HEK293 (cell line): ENCODE results near the gene GALNTL6.

Source experiments
- CTCF ChIA-PET: fragments of 350-600 bp; formaldehyde crosslinking; extraction: SDS; loops from one replicate; lab custom pipeline; 2021; ENCODE audit warnings: antibody characterized with exemption; lab: Yijun Ruan, JAX
- POLR2A ChIA-PET: fragments of 300-600 bp; formaldehyde crosslinking; extraction: SDS; loops from one replicate; lab custom pipeline; 2020; ENCODE audit warnings: antibody characterized with exemption, inconsistent platforms; lab: Yijun Ruan, JAX
- H3K27ac ChIP-seq: fragments of 200-500 bp; sonication (Bioruptor generic); 2 replicates; pipeline ENCODE4 v1.5.1; 2014; ENCODE audit warnings: low read depth, low read length, control low read depth, inconsistent platforms; ENCODE audit errors: extremely low read depth
- H3K36me3 ChIP-seq, 2 experiments: fragments of 200-500 bp in 1 of 2; sonication (Bioruptor generic) in 1 of 2; 1 replicate in 1 of 2; 2 replicates in 1 of 2; pipeline ENCODE4 v1.5.1; 2014 to 2017; ENCODE audit warnings: inconsistent platforms in 2 of 2, low read length in 2 of 2; ENCODE audit not compliant: control insufficient read depth in 2 of 2, insufficient read depth in 1 of 2
- H3K4me1 ChIP-seq: fragments of 200-500 bp; sonication (Bioruptor generic); 2 replicates; pipeline ENCODE4 v1.5.1; 2014; ENCODE audit warnings: mild to moderate bottlenecking, low read length, inconsistent platforms; ENCODE audit not compliant: control insufficient read depth, insufficient read depth
- H3K4me3 ChIP-seq: 2 replicates; pipeline ENCODE4 v1.5.1; 2011; ENCODE audit warnings: low read depth, mild to moderate bottlenecking, control low read depth, low read length, moderate library complexity
- H3K9me3 ChIP-seq: fragments of 200-500 bp; sonication (Bioruptor generic); 2 replicates; pipeline ENCODE4 v1.5.1; 2014; ENCODE audit warnings: low read depth, low read length, inconsistent platforms; ENCODE audit not compliant: control insufficient read depth, insufficient read depth
- CTCF ChIP-seq: fragments of 450-650 bp; formaldehyde crosslinking; IDR thresholded peaks from 2 replicates; pipeline ENCODE4 v1.5.1; 2016; ENCODE audit warnings: missing biosample characterization, missing genetic modification characterization
- EGR2 ChIP-seq: fragments of 450-650 bp; formaldehyde crosslinking; IDR thresholded peaks from 2 replicates; pipeline ENCODE4 v1.5.1; 2016; ENCODE audit warnings: low read depth, missing biosample characterization, missing genetic modification characterization
- GLIS2 ChIP-seq: fragments of 450-650 bp; formaldehyde crosslinking; IDR thresholded peaks from 2 replicates; pipeline ENCODE4 v1.5.1; 2016; ENCODE audit warnings: missing biosample characterization, missing genetic modification characterization
- KLF16 ChIP-seq: fragments of 450-650 bp; formaldehyde crosslinking; IDR thresholded peaks from 2 replicates; pipeline ENCODE4 v1.5.1; 2017; ENCODE audit warnings: missing biosample characterization, missing genetic modification characterization
- MEIS1 ChIP-seq: sonication (generic); formaldehyde crosslinking; IDR thresholded peaks from 2 replicates; pipeline ENCODE4 v1.8.1; 2022; ENCODE audit warnings: missing genetic modification reagents, mild to moderate bottlenecking, borderline replicate concordance
- MYNN ChIP-seq: fragments of 450-650 bp; formaldehyde crosslinking; IDR thresholded peaks from 2 replicates; pipeline ENCODE4 v1.5.1; 2016; ENCODE audit warnings: missing biosample characterization, missing genetic modification characterization, borderline replicate concordance
- PRDM2 ChIP-seq: fragments of 450-650 bp; formaldehyde crosslinking; IDR thresholded peaks from 2 replicates; pipeline ENCODE4 v1.5.1; 2016; ENCODE audit warnings: missing biosample characterization, missing genetic modification characterization, borderline replicate concordance
- ZBTB44 ChIP-seq: fragments of 450-650 bp; IDR thresholded peaks from 2 replicates; pipeline ENCODE4 v1.5.1; 2018; ENCODE audit warnings: missing biosample characterization, mild to moderate bottlenecking, missing genetic modification characterization
- ZBTB49 ChIP-seq: fragments of 450-650 bp; formaldehyde crosslinking; IDR thresholded peaks from 2 replicates; pipeline ENCODE4 v1.5.1; 2016; ENCODE audit warnings: missing biosample characterization, missing genetic modification characterization, low read depth
- ZFP3 ChIP-seq: fragments of 450-650 bp; formaldehyde crosslinking; IDR thresholded peaks from 2 replicates; pipeline ENCODE4 v1.5.1; 2016; ENCODE audit warnings: low read depth, missing biosample characterization, missing genetic modification characterization
- ZNF10 ChIP-seq: fragments of 450-650 bp; formaldehyde crosslinking; IDR thresholded peaks from 2 replicates; pipeline ENCODE4 v1.5.1; 2017; ENCODE audit warnings: missing biosample characterization, missing genetic modification characterization
- ZNF121 ChIP-seq: fragments of 450-650 bp; formaldehyde crosslinking; IDR thresholded peaks from 2 replicates; pipeline ENCODE4 v1.5.1; 2016; ENCODE audit warnings: missing biosample characterization, missing genetic modification characterization
- ZNF146 ChIP-seq: fragments of 450-650 bp; formaldehyde crosslinking; IDR thresholded peaks from 2 replicates; pipeline ENCODE4 v1.5.1; 2016; ENCODE audit warnings: missing biosample characterization, missing genetic modification characterization
- ZNF157 ChIP-seq: fragments of 450-650 bp; formaldehyde crosslinking; IDR thresholded peaks from 2 replicates; pipeline ENCODE4 v1.5.1; 2016; ENCODE audit warnings: missing biosample characterization, missing genetic modification characterization
- ZNF214 ChIP-seq: fragments of 450-650 bp; formaldehyde crosslinking; IDR thresholded peaks from 2 replicates; pipeline ENCODE4 v1.5.1; 2017; ENCODE audit warnings: missing biosample characterization, mild to moderate bottlenecking, missing genetic modification characterization, borderline replicate concordance
- ZNF280D ChIP-seq: fragments of 450-650 bp; formaldehyde crosslinking; IDR thresholded peaks from 2 replicates; pipeline ENCODE4 v1.5.1; 2016; ENCODE audit warnings: missing biosample characterization, missing genetic modification characterization
- ZNF37A ChIP-seq: fragments of 450-650 bp; IDR thresholded peaks from 2 replicates; pipeline ENCODE4 v1.5.1; 2018; ENCODE audit warnings: missing biosample characterization, missing genetic modification characterization
- ZNF544 ChIP-seq: fragments of 450-650 bp; formaldehyde crosslinking; IDR thresholded peaks from 2 replicates; pipeline ENCODE4 v1.5.0; 2017; ENCODE audit warnings: missing biosample characterization, missing genetic modification characterization
- ZNF629 ChIP-seq: fragments of 450-650 bp; formaldehyde crosslinking; IDR thresholded peaks from 2 replicates; pipeline ENCODE4 v1.5.1; 2017; ENCODE audit warnings: missing biosample characterization, missing genetic modification characterization
- ZNF707 ChIP-seq: fragments of 450-650 bp; formaldehyde crosslinking; IDR thresholded peaks from 2 replicates; pipeline ENCODE4 v1.5.1; 2016; ENCODE audit warnings: missing biosample characterization, missing genetic modification characterization
- ZSCAN18 ChIP-seq: fragments of 450-650 bp; formaldehyde crosslinking; IDR thresholded peaks from 2 replicates; pipeline ENCODE4 v1.5.1; 2016; ENCODE audit warnings: missing biosample characterization, missing genetic modification characterization

The GALNTL6 gene

GRCh38 chr4:172630280-172630679 lies 817.1 kb downstream of the GALNTL6 start (continued):
- TF ChIP-seq PRDM2 (tag by site-specific recombination) (no peak), EGR2 (tag by site-specific recombination) (no peak), ZNF707 (tag by site-specific recombination) (no peak), ZSCAN18 (tag by site-specific recombination) (no peak)

GRCh38 chr4:172631832-172632231 lies 818.6 kb downstream of the GALNTL6 start:
- ChIA-PET CTCF (no interaction called here), POLR2A (no interaction called here)
- no peak overlapping the region for H3K27ac ChIP-seq
- H3K9me3 ChIP-seq: no peaks in the 10 kb centered on the region
- H3K4me1 ChIP-seq: no peaks in the 10 kb centered on the region
- H3K4me3 ChIP-seq: no peak overlapping the region
- H3K36me3 ChIP-seq: no peaks in the 10 kb centered on the region
- TF ChIP-seq MYNN (no peak), ZNF146 (no peak), CTCF (tag by site-specific recombination) (no peak), ZNF157 (no peak), ZNF629 (tag by site-specific recombination) (no peak), MEIS1 (CRISPR knock-in tag) (no peak), ZBTB49 (tag by site-specific recombination) (no peak), ZNF280D (tag by site-specific recombination) (no peak), ZNF37A (tag by site-specific recombination) (no peak), ZFP3 (no peak), ZNF544 (tag by site-specific recombination) (no peak), ZNF10 (tag by site-specific recombination) (no peak), KLF16 (tag by site-specific recombination) (no peak), GLIS2 (tag by site-specific recombination) (no peak), ZNF214 (tag by site-specific recombination) (no peak), ZNF121 (no peak), ZBTB44 (tag by site-specific recombination) (no peak)
